K562 (cell line): ENCODE results near the gene PFKL. TPM values are rescaled to one million over a fixed set of nuclear protein-coding genes. Genes with fewer than 3 reads are reported as not detected.
A peak's percentile ranks its signal among the peaks of the same experiment; 100 is the strongest.
"Not testable (repeated sequence)": the region's sequence is repeated elsewhere in the genome, so short reads cannot be mapped to it uniquely, and the experiment has no call there.

Experiments
- ATAC-seq: fragments of 200-7000 bp; cut with Tn5 transposase; 3 replicates; pipeline ENCODE4 v1.9.1; 2020; ENCODE audit warnings: moderate library complexity
- BruUV-seq: library from RNA; stranded (reverse); fragments of 400-500 nt; replicated peaks from 2 replicates; lab custom pipeline; 2021; lab: Mats Ljungman, UMichigan
- CTCF ChIA-PET: fragments of 300-600 bp; formaldehyde crosslinking; extraction: SDS; loops from one replicate; lab custom pipeline; 2021; ENCODE audit warnings: low intra/inter-chr PET ratio; lab: Yijun Ruan, JAX
- POLR2A ChIA-PET: fragments of 300-600, 350-650 bp; sonication (Branson Sonifier 250); formaldehyde crosslinking; extraction: SDS; loops from one replicate; lab custom pipeline; 2021; ENCODE audit warnings: antibody characterized with exemption, inconsistent platforms; lab: Yijun Ruan, JAX
- DNase-seq, 4 experiments: peaks; one replicate each; pipeline versions ENCODE4 v3.0.0 to v3.0.0-alpha.2; 2011 to 2018; ENCODE audit warnings: low spot score in 3 of 4, mixed read lengths in 3 of 4; ENCODE audit errors: extremely low read depth in 1 of 4
- FAIRE-seq: peaks from 2 replicates; lab custom pipeline; 2011; peaks lifted over from hg19 to GRCh38; lab: Jason Lieb, UNC
- H2AFZ ChIP-seq: 2 replicates; pipeline ENCODE4 v1.6.0; 2011; ENCODE audit warnings: low read depth, low read length, control low read depth, inconsistent platforms
- H3K27ac ChIP-seq: fragments of 200-600 bp; 3 replicates; pipeline ENCODE4 v1.8.0; 2011; ENCODE audit warnings: low read depth, mild to moderate bottlenecking, control low read depth, inconsistent platforms, low read length, moderate library complexity, mixed read lengths; ENCODE audit errors: extremely low read depth
- H3K27me3 ChIP-seq, 2 experiments: fragments of 300-600 bp in 1 of 2; 2 replicates in 1 of 2; 3 replicates in 1 of 2; pipeline versions ENCODE4 v1.6.0 to v1.8.0; 2011; ENCODE audit warnings: inconsistent platforms in 2 of 2, low read length in 2 of 2, mild to moderate bottlenecking in 1 of 2, mixed read lengths in 1 of 2, moderate library complexity in 1 of 2; ENCODE audit not compliant: control insufficient read depth in 2 of 2, insufficient read depth in 2 of 2
- H3K36me3 ChIP-seq: fragments of 300-600 bp; 3 replicates; pipeline ENCODE4 v1.8.0; 2011; ENCODE audit warnings: mild to moderate bottlenecking, low read length, inconsistent platforms; ENCODE audit not compliant: control insufficient read depth, insufficient read depth
- H3K4me1 ChIP-seq, 2 experiments: fragments of 200-600 bp in 1 of 2; replicated peaks in 1 of 2; 2 replicates in 1 of 2; 3 replicates in 1 of 2; pipeline versions ENCODE4 v1.5.1 to v1.8.0; 2011; ENCODE audit warnings: inconsistent platforms in 2 of 2, low read length in 2 of 2, mild to moderate bottlenecking in 1 of 2, mixed read lengths in 1 of 2, moderate library complexity in 1 of 2; ENCODE audit not compliant: control insufficient read depth in 2 of 2, insufficient read depth in 2 of 2
- H3K4me2 ChIP-seq: 2 replicates; pipeline ENCODE4 v1.6.1; 2011; ENCODE audit warnings: low read length, control low read depth, inconsistent platforms, mixed read lengths; ENCODE audit not compliant: insufficient read depth
- H3K4me3 ChIP-seq: fragments of 200-600 bp; sonication (generic), shearing (Covaris generic); 2 replicates; pipeline ENCODE4 v1.5.1; 2016; ENCODE audit warnings: control low read depth, inconsistent platforms
- H3K79me2 ChIP-seq: fragments of 200-600 bp; 3 replicates; pipeline ENCODE4 v1.8.0; 2011; ENCODE audit warnings: low read length, inconsistent platforms; ENCODE audit not compliant: control insufficient read depth, insufficient read depth
- H3K9ac ChIP-seq, 2 experiments: 2 replicates each; pipeline versions ENCODE4 v1.6.0 to v1.6.1; 2011; ENCODE audit warnings: low read depth in 2 of 2, low read length in 2 of 2, control low read depth in 1 of 2, inconsistent platforms in 1 of 2, mild to moderate bottlenecking in 1 of 2, mixed read lengths in 1 of 2; ENCODE audit not compliant: insufficient read depth in 1 of 2
- H3K9me1 ChIP-seq: one replicate; pipeline ENCODE4 v1.6.0; 2011; ENCODE audit warnings: inconsistent platforms, mild to moderate bottlenecking, low read length, moderate library complexity; ENCODE audit not compliant: control insufficient read depth, insufficient read depth
- H3K9me3 ChIP-seq: replicated peaks from 2 replicates; pipeline ENCODE4 v1.5.1; 2011; ENCODE audit warnings: low read depth, low read length, inconsistent platforms; ENCODE audit not compliant: control insufficient read depth, insufficient read depth
- H4K20me1 ChIP-seq: replicated peaks from 2 replicates; pipeline ENCODE4 v1.6.1; 2011; ENCODE audit warnings: low read length, inconsistent platforms, mixed read lengths; ENCODE audit not compliant: control insufficient read depth, insufficient read depth
- BHLHE40 ChIP-seq: IDR thresholded peaks from 2 replicates; pipeline ENCODE4 v1.6.1; 2011; ENCODE audit warnings: low read length, improper control_type of control experiment
- BMI1 ChIP-seq: fragments of 150-350 bp; IDR thresholded peaks from 2 replicates; pipeline ENCODE4 v1.6.1; 2014; ENCODE audit warnings: low read length
- BRD4 ChIP-seq: fragments of 200-600 bp; sonication (generic); IDR thresholded peaks from 2 replicates; pipeline ENCODE4 v1.6.1; 2017; ENCODE audit warnings: inconsistent platforms
- C11orf30 ChIP-seq: fragments of 450-650 bp; IDR thresholded peaks from 2 replicates; pipeline ENCODE4 v1.6.1; 2016; ENCODE audit warnings: low read depth, mild to moderate bottlenecking
- DIDO1 ChIP-seq: fragments of 450-650 bp; IDR thresholded peaks from 2 replicates; pipeline ENCODE4 v1.6.1; 2016; ENCODE audit warnings: low read depth, missing biosample characterization, missing genetic modification characterization
- IFI16 ChIP-seq: fragments of 250-450 bp; sonication (Bioruptor Pico); IDR thresholded peaks from 2 replicates; pipeline ENCODE4 v2.1.2; 2022; ENCODE audit warnings: mild to moderate bottlenecking, inconsistent platforms
- KLF13 ChIP-seq: fragments of 450-650 bp; IDR thresholded peaks from 2 replicates; pipeline ENCODE4 v1.6.1; 2016; ENCODE audit warnings: missing genetic modification characterization, low read depth, mild to moderate bottlenecking, missing compliant biosample characterization, moderate library complexity, borderline replicate concordance
- MAFG ChIP-seq: fragments of 450-650 bp; conservative IDR thresholded peaks from 2 replicates; pipeline ENCODE4 v1.6.1; 2016; ENCODE audit warnings: missing genetic modification characterization, missing compliant biosample characterization
- MAFK ChIP-seq: IDR thresholded peaks from 2 replicates; pipeline ENCODE4 v1.6.1; 2011; ENCODE audit warnings: low read length, improper control_type of control experiment
- MED1 ChIP-seq: sonication (generic); formaldehyde crosslinking; IDR thresholded peaks from 2 replicates; pipeline ENCODE4 v1.8.1; 2023; ENCODE audit warnings: missing genetic modification reagents, borderline replicate concordance
- NCOA1 ChIP-seq: fragments of 450-650 bp; IDR thresholded peaks from 2 replicates; pipeline ENCODE4 v1.6.1; 2016; ENCODE audit warnings: low read depth
- POLR2A ChIP-seq: fragments of 450-650 bp; conservative IDR thresholded peaks from 2 replicates; pipeline ENCODE4 v1.6.1; 2016
- RHOXF2B ChIP-seq: fragments of 250-450 bp; sonication (Bioruptor Pico); conservative IDR thresholded peaks from 2 replicates; pipeline ENCODE4 v1.5.1; 2021
- ZFP36 ChIP-seq: fragments of 150-350 bp; IDR thresholded peaks from 2 replicates; pipeline ENCODE4 v1.6.1; 2018; ENCODE audit warnings: low read length, low read depth; ENCODE audit not compliant: partially characterized antibody
- ZNF316 ChIP-seq: fragments of 450-650 bp; IDR thresholded peaks from 2 replicates; pipeline ENCODE4 v1.6.1; 2016
- WGBS: fragments of 100-300 bp; shearing (Covaris generic); methylation state at CpG from one replicate; pipeline ENCODE4 v1.1.6; 2016; ENCODE audit warnings: low coverage, mixed read lengths; ENCODE audit not compliant: insufficient coverage; ENCODE audit errors: missing lambda C conversion rate; 5-methylcytosine and 5-hydroxymethylcytosine counted together
- in situ Hi-C: fragments of 300-500 bp; cut with MboI; formaldehyde crosslinking; loops from 4 replicates; pipeline ENCODE4 v1.15.0; 2018; ENCODE audit warnings: inconsistent platforms, mixed read lengths
- intact Hi-C: fragments of 100-400 bp; cut with micrococcal nuclease; formaldehyde crosslinking; loops from 2 replicates; pipeline ENCODE4 v1.14.2; 2022
- polyA plus RNA-seq, 8 experiments: library from polyadenylated mRNA; depleted of rRNA in 4 of 8; stranded (reverse) in 5 of 8; unstranded in 3 of 8; fragments of >200 nt; fragmentation: Nextera tagmentation in 2 of 8; fragmentation: Illumina TruSeq in 1 of 8; extraction: Ambion mirVana in 2 of 8; extraction: Trizol in 1 of 8; gene quantifications; 2 replicates each; pipeline versions ENCODE4 v1.2.1 to v1.2.3, GENCODE V29; 2011 to 2014; ENCODE audit warnings: inconsistent platforms in 1 of 8, missing spikeins in 1 of 8
- total RNA-seq, 7 experiments: library from RNA; depleted of rRNA in 6 of 7; stranded (reverse); fragments of >200 nt in 6 of 7; fragmentation: Illumina TruSeq in 2 of 7; extraction: Trizol in 2 of 7; gene quantifications; 2 replicates each; pipeline versions ENCODE4 v1.2.1 to v1.2.3, GENCODE V29; 2011 to 2021; ENCODE audit warnings: low replicate concordance in 1 of 7
- TF ChIP-seq, protein P1 (sequence below): fragments of 200-800 bp; sonication (Bioruptor generic); IDR thresholded peaks from 2 replicates; pipeline ENCODE4 v1.6.1; 2017; ENCODE audit warnings: missing genetic modification characterization, missing compliant biosample characterization
- TF ChIP-seq, protein P2 (sequence below): fragments of 250-450 bp; sonication (Bioruptor Pico); IDR thresholded peaks from 2 replicates; pipeline ENCODE4 v1.8.0; 2021; ENCODE audit warnings: borderline replicate concordance, mild to moderate bottlenecking, moderate library complexity; ENCODE audit not compliant: poor library complexity, severe bottlenecking

Gene PFKL
- total and polyA plus RNA-seq, 9 of the 15 experiments (the other 6 are each of a cell fraction or from before 2014, with no cell fraction given), result 1.1 to 124 (median 45.6) TPM

DNA sequence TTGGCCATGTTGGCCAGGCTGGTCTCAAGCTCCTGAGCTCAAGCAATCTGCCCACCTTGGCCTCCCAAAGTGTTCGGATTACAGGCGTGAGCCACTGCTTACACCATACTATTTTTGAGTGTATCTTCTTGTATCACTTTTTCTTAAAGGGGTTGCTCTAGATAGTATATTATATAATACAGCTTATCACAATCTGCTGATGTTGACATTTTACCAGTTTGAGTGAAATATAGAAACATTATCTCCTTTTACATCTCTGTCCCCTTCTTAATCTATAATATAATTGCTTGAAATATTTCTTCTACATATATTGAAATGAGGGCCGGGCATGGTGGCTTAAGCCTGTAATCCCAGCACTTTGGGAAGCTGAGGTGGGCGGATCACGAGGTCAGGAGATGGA is 62.0 kb downstream of the PFKL start:
- H3K27ac ChIP-seq, CTCF ChIA-PET, ATAC-seq, H4K20me1 ChIP-seq, DNase-seq, intact Hi-C loops, H3K9me3 ChIP-seq, BruUV-seq, H3K9ac ChIP-seq, H3K4me3 ChIP-seq, POLR2A ChIA-PET, FAIRE-seq, H3K4me2 ChIP-seq, H3K9me1 ChIP-seq, in situ Hi-C loops, H2AFZ ChIP-seq, H3K79me2 ChIP-seq, H3K36me3 ChIP-seq: not testable (repeated sequence)
- Histone ChIP-seq H3K27me3 (peaks cover 40 to 75% of the 10 kb centered on the region in 2 experiments; a peak in 4 of 5 replicates), H3K4me1 (peaks cover 0 to 10% of the 10 kb centered on the region in 2 experiments; a peak in 1 of 5 replicates)
- peak; percentile 14; the same call in 1 of the 2 replicates for TF ChIP-seq MAFK
- peak; percentile 20; the same call in 1 of the 2 replicates for TF ChIP-seq MAFG (tag)
- TF ChIP-seq ZNF316, result peak; percentile 77
- peak; percentile 52; the same call in 1 of the 2 replicates for TF ChIP-seq C11orf30
- WGBS, result 4% methylated on average over 5 of the region's 5 CpGs

DNA sequence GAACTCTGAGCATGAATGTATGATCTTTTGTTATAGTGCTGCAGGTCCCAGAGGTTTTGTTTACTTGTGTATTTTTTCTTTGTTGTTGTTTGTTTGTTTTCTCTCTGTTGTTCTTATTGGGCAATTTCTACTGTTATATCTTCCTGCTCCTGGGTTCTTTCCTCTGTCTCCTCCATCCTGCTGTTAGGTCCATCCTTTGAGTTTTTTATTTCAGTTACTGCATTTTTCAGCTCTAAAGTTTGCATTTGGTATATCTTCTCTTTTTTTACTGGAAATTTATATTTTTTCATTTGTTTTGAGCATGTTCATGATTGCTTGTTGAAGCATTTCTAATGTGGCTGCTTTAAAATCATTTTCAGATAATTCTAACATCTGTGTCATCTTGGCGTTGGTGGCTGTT is 63.4 kb downstream of the PFKL start:
- Histone ChIP-seq H3K27me3 (peaks cover 31 to 75% of the 10 kb centered on the region in 2 experiments; a peak in 4 of 5 replicates), H3K4me2 (no peak overlapping the region)
- FAIRE-seq, result no peak
- TF ChIP-seq IFI16 (CRISPR knock-in tag), result no peak
- no peak for TF ChIP-seq BHLHE40
- no peak for TF ChIP-seq RHOXF2B
- TF ChIP-seq KLF13 (tag), result no peak
- no peak for TF ChIP-seq BMI1
- no peak for TF ChIP-seq MED1 (CRISPR knock-in tag)
- TF ChIP-seq POLR2A, result no peak
- TF ChIP-seq BRD4, result no peak
- TF ChIP-seq, protein P1, sequence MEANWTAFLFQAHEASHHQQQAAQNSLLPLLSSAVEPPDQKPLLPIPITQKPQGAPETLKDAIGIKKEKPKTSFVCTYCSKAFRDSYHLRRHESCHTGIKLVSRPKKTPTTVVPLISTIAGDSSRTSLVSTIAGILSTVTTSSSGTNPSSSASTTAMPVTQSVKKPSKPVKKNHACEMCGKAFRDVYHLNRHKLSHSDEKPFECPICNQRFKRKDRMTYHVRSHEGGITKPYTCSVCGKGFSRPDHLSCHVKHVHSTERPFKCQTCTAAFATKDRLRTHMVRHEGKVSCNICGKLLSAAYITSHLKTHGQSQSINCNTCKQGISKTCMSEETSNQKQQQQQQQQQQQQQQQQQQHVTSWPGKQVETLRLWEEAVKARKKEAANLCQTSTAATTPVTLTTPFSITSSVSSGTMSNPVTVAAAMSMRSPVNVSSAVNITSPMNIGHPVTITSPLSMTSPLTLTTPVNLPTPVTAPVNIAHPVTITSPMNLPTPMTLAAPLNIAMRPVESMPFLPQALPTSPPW (CRISPR knock-in tag), result no peak
- TF ChIP-seq ZFP36, result no peak
- TF ChIP-seq NCOA1, result no peak
- TF ChIP-seq MAFK, result no peak
- TF ChIP-seq DIDO1 (tag), result no peak
- TF ChIP-seq, protein P2, sequence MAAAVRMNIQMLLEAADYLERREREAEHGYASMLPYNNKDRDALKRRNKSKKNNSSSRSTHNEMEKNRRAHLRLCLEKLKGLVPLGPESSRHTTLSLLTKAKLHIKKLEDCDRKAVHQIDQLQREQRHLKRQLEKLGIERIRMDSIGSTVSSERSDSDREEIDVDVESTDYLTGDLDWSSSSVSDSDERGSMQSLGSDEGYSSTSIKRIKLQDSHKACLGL (CRISPR knock-in tag), result no peak

More for the DNA sequence above, 63.4 kb downstream of the PFKL start:
- in situ Hi-C loops, result no loop called here
- ChIA-PET POLR2A (interaction anchor here (1.6 kb wide), 1 partner anchor 18 kb away, joined by 5 read pairs; no protein-coding TSS in a partner anchor), CTCF (no interaction called here)
- no TSS peak for BruUV-seq
- intact Hi-C loops, result no loop called here
- H3K27ac ChIP-seq, result no peak overlapping the region
- no peak overlapping the region for H2AFZ ChIP-seq
- no peaks in the 10 kb centered on the region for H3K36me3 ChIP-seq
- peaks cover 0 to 12% of the 10 kb centered on the region in 2 experiments; a peak in 1 of 5 replicates for H3K4me1 ChIP-seq
- DNase-seq (no peak), ATAC-seq (no peak)
- no peak overlapping the region for H3K9ac ChIP-seq
- H4K20me1 ChIP-seq, result no peaks in the 10 kb centered on the region; the same call in 1 of the 2 replicates
- no peak overlapping the region for H3K4me3 ChIP-seq
- no peaks in the 10 kb centered on the region for H3K9me1 ChIP-seq
- WGBS, result 0% methylated on average over 1 of the region's 1 CpG
- no peaks in the 10 kb centered on the region for H3K79me2 ChIP-seq
- H3K9me3 ChIP-seq, result peaks cover 1% of the 10 kb centered on the region; the same call in 1 of the 2 replicates
